Mesothelial cell of epicardium (in vitro differentiated cells): ENCODE data around the gene CFHR5. TPM values are rescaled to one million over a fixed set of nuclear protein-coding genes. Genes with fewer than 3 reads are reported as not detected.

Source experiments
- DNase-seq, 2 experiments: peaks; one replicate each; pipeline ENCODE4 v3.0.0; 2021; ENCODE audit warnings: low spot score in 2 of 2; ENCODE audit not compliant: unreplicated experiment in 2 of 2
- H3K27ac Mint-ChIP-seq: 2 replicates; pipeline ENCODE4 v1.8.0; 2021; ENCODE audit warnings: mixed read lengths
- H3K27me3 Mint-ChIP-seq: 2 replicates; pipeline ENCODE4 v1.8.0; 2021; ENCODE audit warnings: low read depth, mixed read lengths
- H3K36me3 Mint-ChIP-seq: 2 replicates; pipeline ENCODE4 v1.8.0; 2021; ENCODE audit warnings: mixed read lengths
- H3K4me1 Mint-ChIP-seq: 2 replicates; pipeline ENCODE4 v1.8.0; 2021; ENCODE audit warnings: mixed read lengths
- H3K4me3 Mint-ChIP-seq: 2 replicates; pipeline ENCODE4 v1.8.0; 2021; ENCODE audit warnings: mild to moderate bottlenecking, moderate library complexity, mixed read lengths
- H3K9me3 Mint-ChIP-seq: 2 replicates; pipeline ENCODE4 v1.8.0; 2021; ENCODE audit warnings: mixed read lengths
- total RNA-seq: library from RNA; stranded (reverse); gene quantifications from 3 replicates; pipeline ENCODE4 v1.2.1, GENCODE V29; 2021
- TF ChIP-seq, protein P1 (sequence below): fragments of 200-600 bp; sonication (generic); IDR thresholded peaks from one replicate; pipeline ENCODE4 v1.5.0; 2021; ENCODE audit warnings: antibody characterized with exemption; ENCODE audit not compliant: unreplicated experiment

Gene CFHR5
- total RNA-seq, 1 donor from 2014 or later, result not detected

GRCh38 chr1:196993916-196994315, 16.6 kb downstream of the CFHR5 start:
- H3K9me3 Mint-ChIP-seq, result peaks cover 20% of the 10 kb centered on the region
- peaks cover 2% of the 10 kb centered on the region for H3K27me3 Mint-ChIP-seq
- TF ChIP-seq, protein P1, sequence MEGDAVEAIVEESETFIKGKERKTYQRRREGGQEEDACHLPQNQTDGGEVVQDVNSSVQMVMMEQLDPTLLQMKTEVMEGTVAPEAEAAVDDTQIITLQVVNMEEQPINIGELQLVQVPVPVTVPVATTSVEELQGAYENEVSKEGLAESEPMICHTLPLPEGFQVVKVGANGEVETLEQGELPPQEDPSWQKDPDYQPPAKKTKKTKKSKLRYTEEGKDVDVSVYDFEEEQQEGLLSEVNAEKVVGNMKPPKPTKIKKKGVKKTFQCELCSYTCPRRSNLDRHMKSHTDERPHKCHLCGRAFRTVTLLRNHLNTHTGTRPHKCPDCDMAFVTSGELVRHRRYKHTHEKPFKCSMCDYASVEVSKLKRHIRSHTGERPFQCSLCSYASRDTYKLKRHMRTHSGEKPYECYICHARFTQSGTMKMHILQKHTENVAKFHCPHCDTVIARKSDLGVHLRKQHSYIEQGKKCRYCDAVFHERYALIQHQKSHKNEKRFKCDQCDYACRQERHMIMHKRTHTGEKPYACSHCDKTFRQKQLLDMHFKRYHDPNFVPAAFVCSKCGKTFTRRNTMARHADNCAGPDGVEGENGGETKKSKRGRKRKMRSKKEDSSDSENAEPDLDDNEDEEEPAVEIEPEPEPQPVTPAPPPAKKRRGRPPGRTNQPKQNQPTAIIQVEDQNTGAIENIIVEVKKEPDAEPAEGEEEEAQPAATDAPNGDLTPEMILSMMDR, result no peak
- no peak overlapping the region for H3K27ac Mint-ChIP-seq
- H3K4me3 Mint-ChIP-seq, result no peak overlapping the region
- no peak for DNase-seq
- H3K4me1 Mint-ChIP-seq, result peaks cover 4% of the 10 kb centered on the region
- H3K36me3 Mint-ChIP-seq, result no peaks in the 10 kb centered on the region

DNA sequence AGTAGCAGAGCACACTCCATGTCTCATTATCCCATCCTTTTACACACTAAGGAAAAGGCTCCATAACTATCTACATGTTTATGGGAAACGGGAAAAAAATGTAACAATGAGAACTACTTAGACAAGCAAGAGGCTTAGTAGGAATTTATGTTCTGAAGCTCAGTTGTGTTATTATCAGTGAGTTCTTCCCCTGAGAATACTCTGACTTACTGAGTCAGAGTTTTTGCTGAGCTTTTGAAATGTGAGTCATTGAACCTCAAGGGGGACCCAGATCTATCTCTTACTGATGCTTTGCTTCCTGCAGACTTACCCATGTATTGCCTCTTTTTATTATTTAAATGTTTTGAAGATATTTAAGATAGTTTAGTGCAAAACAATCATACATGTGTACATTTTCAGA, 20.1 kb downstream of the CFHR5 start:
- Mint-ChIP-seq H3K9me3 (no peaks in the 10 kb centered on the region), H3K4me3 (no peak overlapping the region), H3K4me1 (peaks cover 1% of the 10 kb centered on the region), H3K27me3 (no peaks in the 10 kb centered on the region), H3K27ac (no peak overlapping the region), H3K36me3 (no peaks in the 10 kb centered on the region)
- no peak for DNase-seq
- TF ChIP-seq, protein P1, result no peak

- no peaks in the 10 kb centered on the region for H3K36me3 Mint-ChIP-seq
- H3K4me1 Mint-ChIP-seq, result peaks cover 4% of the 10 kb centered on the region
- H3K27ac Mint-ChIP-seq, result no peak overlapping the region
- DNase-seq, result no peak
- H3K9me3 Mint-ChIP-seq, result no peaks in the 10 kb centered on the region
- H3K4me3 Mint-ChIP-seq, result no peak overlapping the region
- TF ChIP-seq, protein P1, result no peak
- no peaks in the 10 kb centered on the region for H3K27me3 Mint-ChIP-seq
Observed at GRCh38 chr1:197001828-197002227, 24.5 kb downstream of the CFHR5 start.

- TF ChIP-seq, protein P1, result no peak
- Mint-ChIP-seq H3K4me1 (peaks cover 4% of the 10 kb centered on the region), H3K27me3 (no peaks in the 10 kb centered on the region), H3K9me3 (no peaks in the 10 kb centered on the region), H3K36me3 (no peaks in the 10 kb centered on the region), H3K27ac (no peak overlapping the region), H3K4me3 (no peak overlapping the region)
- DNase-seq, result no peak
Observed at GRCh38 chr1:197003132-197003531, 25.8 kb downstream of the CFHR5 start.

- Mint-ChIP-seq H3K4me1 (no peaks in the 10 kb centered on the region), H3K9me3 (peaks cover 14% of the 10 kb centered on the region), H3K36me3 (no peaks in the 10 kb centered on the region), H3K4me3 (no peak overlapping the region), H3K27me3 (no peaks in the 10 kb centered on the region), H3K27ac (no peak overlapping the region)
- TF ChIP-seq, protein P1, result no peak
- DNase-seq, result no peak
Observed at GRCh38 chr1:197008861-197009260, 31.5 kb downstream of the CFHR5 start.

- TF ChIP-seq, protein P1, result no peak
- H3K27ac Mint-ChIP-seq, result no peak overlapping the region
- no peak overlapping the region for H3K4me3 Mint-ChIP-seq
- no peaks in the 10 kb centered on the region for H3K4me1 Mint-ChIP-seq
- H3K27me3 Mint-ChIP-seq, result no peaks in the 10 kb centered on the region
- DNase-seq, result no peak
- H3K9me3 Mint-ChIP-seq, result peaks cover 14% of the 10 kb centered on the region
- H3K36me3 Mint-ChIP-seq, result no peaks in the 10 kb centered on the region
Observed at GRCh38 chr1:197011614-197012013, 34.3 kb downstream of the CFHR5 start.
